OCI-LY3 (cell line): Measurements from ENCODE around the gene NKAIN2.

Source experiments
- EZH2phosphoT487 ChIP-seq: fragments of 200-600 bp; shearing (Covaris generic); IDR thresholded peaks from 2 replicates; pipeline ENCODE4 v1.6.1; 2018; ENCODE audit warnings: antibody characterized with exemption, mixed run types, low read depth
- TF ChIP-seq, protein P1 (sequence below): fragments of 200-600, 300-600 bp; sonication (generic); IDR thresholded peaks from 2 replicates; pipeline ENCODE4 v1.5.1; 2014; ENCODE audit warnings: antibody characterized with exemption, low read length, low read depth

DNA sequence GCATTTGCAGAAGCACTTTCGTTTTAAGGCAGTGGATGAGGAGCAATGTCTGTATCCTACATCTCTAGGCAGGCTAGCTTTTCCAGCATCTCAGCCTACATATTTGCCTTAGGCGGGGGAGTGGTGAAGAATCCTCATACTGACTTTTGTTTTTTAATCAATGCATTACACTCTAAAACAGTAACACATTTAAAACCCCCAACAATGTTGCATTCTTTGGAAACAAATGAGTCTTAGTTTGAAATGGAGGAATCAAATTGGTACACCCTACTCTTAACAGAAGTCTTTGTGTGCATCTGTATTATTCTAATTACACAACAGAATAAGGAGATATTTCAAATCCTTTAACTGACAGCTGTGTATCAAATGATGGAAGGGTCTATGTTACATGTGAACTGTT lies 9.0 kb downstream of the NKAIN2 start:
- TF ChIP-seq, protein P1, sequence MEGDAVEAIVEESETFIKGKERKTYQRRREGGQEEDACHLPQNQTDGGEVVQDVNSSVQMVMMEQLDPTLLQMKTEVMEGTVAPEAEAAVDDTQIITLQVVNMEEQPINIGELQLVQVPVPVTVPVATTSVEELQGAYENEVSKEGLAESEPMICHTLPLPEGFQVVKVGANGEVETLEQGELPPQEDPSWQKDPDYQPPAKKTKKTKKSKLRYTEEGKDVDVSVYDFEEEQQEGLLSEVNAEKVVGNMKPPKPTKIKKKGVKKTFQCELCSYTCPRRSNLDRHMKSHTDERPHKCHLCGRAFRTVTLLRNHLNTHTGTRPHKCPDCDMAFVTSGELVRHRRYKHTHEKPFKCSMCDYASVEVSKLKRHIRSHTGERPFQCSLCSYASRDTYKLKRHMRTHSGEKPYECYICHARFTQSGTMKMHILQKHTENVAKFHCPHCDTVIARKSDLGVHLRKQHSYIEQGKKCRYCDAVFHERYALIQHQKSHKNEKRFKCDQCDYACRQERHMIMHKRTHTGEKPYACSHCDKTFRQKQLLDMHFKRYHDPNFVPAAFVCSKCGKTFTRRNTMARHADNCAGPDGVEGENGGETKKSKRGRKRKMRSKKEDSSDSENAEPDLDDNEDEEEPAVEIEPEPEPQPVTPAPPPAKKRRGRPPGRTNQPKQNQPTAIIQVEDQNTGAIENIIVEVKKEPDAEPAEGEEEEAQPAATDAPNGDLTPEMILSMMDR, result no peak
- no peak for TF ChIP-seq EZH2phosphoT487
